Trophoblast cell (in vitro differentiated cells and primary cell): ENCODE data around the gene CRELD2.

Source experiments
- DNase-seq, 2 donors: peaks; one replicate each; pipeline ENCODE4 v3.0.0-alpha.2; 2016
- H2AFZ ChIP-seq: 2 replicates; pipeline ENCODE4 v1.6.1; 2013; ENCODE audit warnings: low read length, moderate library complexity, mild to moderate bottlenecking; ENCODE audit not compliant: insufficient read depth, poor library complexity
- H2AK5ac ChIP-seq: 2 replicates; pipeline ENCODE4 v1.6.1; 2013; ENCODE audit warnings: mild to moderate bottlenecking, low read length
- H2BK120ac ChIP-seq: 2 replicates; pipeline ENCODE4 v1.6.1; 2013; ENCODE audit warnings: low read length, mild to moderate bottlenecking, moderate library complexity; ENCODE audit not compliant: insufficient read depth, poor library complexity
- H2BK12ac ChIP-seq: 2 replicates; pipeline ENCODE4 v1.6.1; 2013; ENCODE audit warnings: mild to moderate bottlenecking, low read length, moderate library complexity
- H2BK5ac ChIP-seq: 2 replicates; pipeline ENCODE4 v1.6.1; 2013; ENCODE audit warnings: low read length, low read depth, moderate library complexity, mild to moderate bottlenecking; ENCODE audit not compliant: poor library complexity
- H3K14ac ChIP-seq: 2 replicates; pipeline ENCODE4 v1.6.1; 2013; ENCODE audit warnings: mild to moderate bottlenecking, low read length
- H3K18ac ChIP-seq: 2 replicates; pipeline ENCODE4 v1.6.1; 2013; ENCODE audit warnings: mild to moderate bottlenecking, low read length
- H3K23ac ChIP-seq: 2 replicates; pipeline ENCODE4 v1.6.1; 2013; ENCODE audit warnings: low read length
- H3K27ac ChIP-seq: 2 replicates; pipeline ENCODE4 v1.5.1; 2013; ENCODE audit warnings: low read depth, mild to moderate bottlenecking, inconsistent platforms, low read length, moderate library complexity
- H3K27me3 ChIP-seq: 2 replicates; pipeline ENCODE4 v1.6.1; 2013; ENCODE audit warnings: inconsistent platforms, mild to moderate bottlenecking, low read length, moderate library complexity; ENCODE audit not compliant: insufficient read depth
- H3K36me3 ChIP-seq, 2 experiments: 1 replicate in 1 of 2; 2 replicates in 1 of 2; pipeline ENCODE4 v1.6.1; 2013; ENCODE audit warnings: low read length in 2 of 2, mild to moderate bottlenecking in 2 of 2, moderate library complexity in 1 of 2; ENCODE audit not compliant: insufficient read depth in 2 of 2, control insufficient read depth in 1 of 2
- H3K4ac ChIP-seq: 2 replicates; pipeline ENCODE4 v1.6.1; 2013; ENCODE audit warnings: low read depth, mild to moderate bottlenecking, low read length, moderate library complexity
- H3K4me1 ChIP-seq, 2 experiments: 1 replicate in 1 of 2; 2 replicates in 1 of 2; pipeline ENCODE4 v1.6.1; 2013; ENCODE audit warnings: low read length in 2 of 2, mild to moderate bottlenecking in 2 of 2, moderate library complexity in 1 of 2; ENCODE audit not compliant: insufficient read depth in 2 of 2, control insufficient read depth in 1 of 2
- H3K4me2 ChIP-seq: 2 replicates; pipeline ENCODE4 v1.6.1; 2013; ENCODE audit warnings: inconsistent platforms, mild to moderate bottlenecking, low read length, moderate library complexity
- H3K4me3 ChIP-seq: 2 replicates; pipeline ENCODE4 v1.5.1; 2013; ENCODE audit warnings: mild to moderate bottlenecking, low read depth, low read length, inconsistent platforms
- H3K79me1 ChIP-seq: one replicate; pipeline ENCODE4 v1.6.1; 2013; ENCODE audit warnings: low read length
- H3K79me2 ChIP-seq: 2 replicates; pipeline ENCODE4 v1.6.1; 2013; ENCODE audit warnings: low read length, mild to moderate bottlenecking; ENCODE audit not compliant: control insufficient read depth, insufficient read depth, poor library complexity
- H3K9ac ChIP-seq: 2 replicates; pipeline ENCODE4 v1.6.1; 2013; ENCODE audit warnings: mild to moderate bottlenecking, low read length
- H3K9me3 ChIP-seq: 2 replicates; pipeline ENCODE4 v1.6.1; 2013; ENCODE audit warnings: low read depth, mild to moderate bottlenecking, control low read depth, inconsistent platforms, low read length; ENCODE audit not compliant: insufficient read depth
- H4K12ac ChIP-seq: 2 replicates; pipeline ENCODE4 v1.6.1; 2013; ENCODE audit warnings: low read depth, mild to moderate bottlenecking, low read length, moderate library complexity
- H4K8ac ChIP-seq: 2 replicates; pipeline ENCODE4 v1.6.1; 2013; ENCODE audit warnings: low read depth, mild to moderate bottlenecking, low read length, moderate library complexity
- H4K91ac ChIP-seq: one replicate; pipeline ENCODE4 v1.6.1; 2013; ENCODE audit warnings: low read depth, mild to moderate bottlenecking, low read length, moderate library complexity
- WGBS: extraction: QIAGEN DNeasy Blood & Tissue Kit; methylation state at CpG from one replicate; pipeline ENCODE4 v1.1.7; 2013; ENCODE audit warnings: missing lambda C conversion rate; ENCODE audit not compliant: insufficient read length, insufficient coverage; ENCODE audit errors: extremely low coverage; 5-methylcytosine and 5-hydroxymethylcytosine counted together

CRELD2 gene

DNA sequence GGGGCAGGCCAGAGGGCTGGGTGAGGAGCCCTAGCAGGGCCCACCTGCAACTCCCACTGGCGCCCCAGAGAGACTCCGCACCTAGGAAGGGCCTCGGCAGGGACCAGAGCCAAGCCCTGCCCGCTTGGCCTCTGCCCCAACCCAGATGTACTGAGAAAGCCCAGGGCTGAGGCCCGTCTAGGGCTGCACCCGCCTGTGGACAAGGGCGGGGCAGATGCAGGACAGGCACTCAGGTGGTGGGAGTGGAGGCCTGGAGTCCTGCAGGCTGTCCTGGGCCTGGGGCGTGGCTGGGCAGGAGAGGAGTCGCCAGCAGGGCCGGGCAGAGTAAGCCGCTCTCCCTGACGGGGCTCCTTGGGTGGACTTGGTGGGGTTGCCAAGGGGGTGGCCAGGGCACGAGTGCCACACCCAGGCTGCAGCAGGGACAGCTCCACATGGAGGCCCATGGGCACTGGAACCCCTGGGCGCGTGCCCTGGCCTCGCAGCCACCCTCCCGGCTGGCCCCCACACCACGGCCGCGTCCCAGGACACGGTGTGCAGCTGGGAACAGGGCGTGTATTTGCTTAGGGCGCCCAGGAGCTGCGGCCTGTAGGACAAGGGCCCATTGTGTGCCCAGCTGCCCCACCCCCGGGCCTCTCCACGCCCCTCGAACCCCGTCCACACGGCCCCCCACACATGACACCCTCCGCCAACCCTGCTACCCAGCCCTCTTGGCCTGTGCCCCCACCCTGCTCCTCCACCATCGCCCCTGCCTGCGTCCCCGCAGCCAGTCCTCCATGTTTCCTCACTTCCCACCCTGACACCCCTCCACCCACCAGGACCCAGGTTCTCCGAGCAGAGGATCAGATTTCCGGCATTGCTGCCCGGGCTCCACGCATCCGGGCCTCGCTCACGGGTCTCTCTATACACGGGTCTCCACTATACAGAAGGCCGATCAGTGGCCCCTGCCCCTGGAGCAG lies 30.8 kb downstream of the CRELD2 start:
- Histone ChIP-seq H2BK12ac (peak overlapping the region; percentile 92), H3K4ac (peak overlapping the region; percentile 22), H2AFZ (no peak overlapping the region), H3K27ac (no peak overlapping the region), H3K4me1 (peaks cover 53 to 63% of the 10 kb centered on the region in 2 experiments), H3K4me3 (no peak overlapping the region), H3K18ac (no peak overlapping the region), H3K9ac (no peak overlapping the region), H3K36me3 (no peaks in the 10 kb centered on the region), H4K8ac (peak overlapping the region; percentile 19), H3K79me2 (peaks cover 20% of the 10 kb centered on the region), H2AK5ac (peak overlapping the region; percentile 93), H3K23ac (no peak overlapping the region), H3K79me1 (peaks cover 73% of the 10 kb centered on the region), H2BK5ac (no peak overlapping the region), H3K14ac (peak overlapping the region; percentile 59), H3K27me3 (no peaks in the 10 kb centered on the region), H2BK120ac (peak overlapping the region; percentile 78), H3K4me2 (no peak overlapping the region), H3K9me3 (peaks cover 2% of the 10 kb centered on the region), H4K91ac (peak overlapping the region; percentile 75), H4K12ac (no peak overlapping the region)
- no CpG with 5 or more reads among the region's 42 CpGs for WGBS
- DNase-seq, result peak; percentile 78 to 81

DNA sequence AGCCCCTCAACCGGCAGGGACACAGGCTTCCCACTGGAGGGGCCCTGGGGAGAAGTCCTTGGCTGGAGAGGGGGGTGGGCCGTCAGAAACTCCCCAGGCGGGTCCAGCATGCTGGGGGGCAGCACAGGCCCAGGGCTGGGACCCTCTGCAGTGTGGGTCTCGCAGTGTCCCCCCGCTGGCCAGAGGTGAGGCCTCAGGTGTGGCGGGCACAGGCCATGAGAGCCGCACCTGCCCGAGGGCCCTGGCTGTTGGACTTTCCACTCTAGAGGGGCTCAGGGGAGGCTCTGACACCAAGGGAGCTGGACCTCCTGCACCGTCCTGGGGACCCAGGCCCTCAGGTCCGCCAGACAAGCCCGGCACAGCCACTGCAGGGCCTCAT lies 31.5 kb downstream of the CRELD2 start:
- Histone ChIP-seq H3K4me1 (peaks cover 56 to 66% of the 10 kb centered on the region in 2 experiments), H2AFZ (no peak overlapping the region), H3K18ac (peak overlapping the region; percentile 47), H3K36me3 (no peaks in the 10 kb centered on the region), H3K4me2 (no peak overlapping the region), H3K79me1 (peaks cover 71% of the 10 kb centered on the region), H3K14ac (peak overlapping the region; percentile 54), H4K91ac (peak overlapping the region; percentile 75), H3K27ac (no peak overlapping the region), H2BK12ac (peak overlapping the region; percentile 92), H3K9ac (no peak overlapping the region), H3K23ac (no peak overlapping the region), H4K8ac (no peak overlapping the region), H2BK120ac (peak overlapping the region; percentile 74), H3K27me3 (no peaks in the 10 kb centered on the region), H3K4ac (peak overlapping the region; percentile 15), H2BK5ac (peak overlapping the region; percentile 18), H3K79me2 (peaks cover 20% of the 10 kb centered on the region), H4K12ac (no peak overlapping the region), H3K9me3 (peaks cover 2% of the 10 kb centered on the region), H2AK5ac (peak overlapping the region; percentile 93), H3K4me3 (no peak overlapping the region)
- WGBS, result no CpG with 5 or more reads among the region's 11 CpGs
- DNase-seq, result no peak

DNA sequence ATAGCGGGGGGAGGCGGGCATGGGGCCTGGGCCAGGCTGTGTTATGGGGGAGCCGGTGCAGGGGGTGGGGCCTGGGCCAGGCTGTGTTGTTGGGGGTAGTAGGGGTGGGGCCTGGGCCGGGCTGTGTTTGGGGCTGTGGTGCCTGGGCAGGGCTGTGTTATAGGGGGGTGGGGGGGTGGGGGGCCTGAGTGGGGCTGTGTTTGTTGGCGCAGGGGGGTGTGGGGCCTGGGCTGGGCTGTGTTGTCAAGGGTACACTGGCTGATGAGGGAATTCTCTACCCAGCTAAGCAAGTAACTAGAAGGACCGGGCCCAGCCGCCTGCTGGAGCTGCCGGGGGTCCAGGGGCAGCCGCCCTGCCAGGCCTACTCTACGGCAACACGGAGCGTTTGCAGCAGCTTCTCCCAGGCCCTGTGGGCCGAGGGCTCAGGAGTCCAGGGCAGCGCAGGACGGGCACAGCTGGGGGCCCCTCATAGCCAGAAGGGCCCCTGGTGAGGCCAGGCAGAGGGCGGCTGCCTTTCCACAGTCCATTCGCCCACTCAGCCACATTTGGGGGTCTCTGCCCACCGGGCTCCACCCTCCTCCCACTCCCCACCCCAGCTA lies 32.1 kb downstream of the CRELD2 start:
- Histone ChIP-seq H4K91ac (peak overlapping the region; percentile 100), H3K27me3 (no peaks in the 10 kb centered on the region), H3K36me3 (no peaks in the 10 kb centered on the region), H3K79me2 (peaks cover 20% of the 10 kb centered on the region), H4K8ac (peak overlapping the region; percentile 86), H3K23ac (no peak overlapping the region), H2BK5ac (peak overlapping the region; percentile 75), H3K14ac (peak overlapping the region; percentile 82), H4K12ac (peak overlapping the region; percentile 33), H2AK5ac (peak overlapping the region; percentile 99), H2AFZ (peak overlapping the region; percentile 71), H3K9me3 (peaks cover 2% of the 10 kb centered on the region), H3K27ac (peak overlapping the region; percentile 63), H2BK12ac (peak overlapping the region; percentile 99), H2BK120ac (peak overlapping the region; percentile 99), H3K4me2 (no peak overlapping the region), H3K79me1 (peaks cover 71% of the 10 kb centered on the region), H3K9ac (no peak overlapping the region), H3K18ac (peak overlapping the region; percentile 85), H3K4ac (peak overlapping the region; percentile 97), H3K4me3 (no peak overlapping the region), H3K4me1 (peaks cover 56 to 66% of the 10 kb centered on the region in 2 experiments)
- DNase-seq, result no peak
- WGBS, result no CpG with 5 or more reads among the region's 18 CpGs

DNA sequence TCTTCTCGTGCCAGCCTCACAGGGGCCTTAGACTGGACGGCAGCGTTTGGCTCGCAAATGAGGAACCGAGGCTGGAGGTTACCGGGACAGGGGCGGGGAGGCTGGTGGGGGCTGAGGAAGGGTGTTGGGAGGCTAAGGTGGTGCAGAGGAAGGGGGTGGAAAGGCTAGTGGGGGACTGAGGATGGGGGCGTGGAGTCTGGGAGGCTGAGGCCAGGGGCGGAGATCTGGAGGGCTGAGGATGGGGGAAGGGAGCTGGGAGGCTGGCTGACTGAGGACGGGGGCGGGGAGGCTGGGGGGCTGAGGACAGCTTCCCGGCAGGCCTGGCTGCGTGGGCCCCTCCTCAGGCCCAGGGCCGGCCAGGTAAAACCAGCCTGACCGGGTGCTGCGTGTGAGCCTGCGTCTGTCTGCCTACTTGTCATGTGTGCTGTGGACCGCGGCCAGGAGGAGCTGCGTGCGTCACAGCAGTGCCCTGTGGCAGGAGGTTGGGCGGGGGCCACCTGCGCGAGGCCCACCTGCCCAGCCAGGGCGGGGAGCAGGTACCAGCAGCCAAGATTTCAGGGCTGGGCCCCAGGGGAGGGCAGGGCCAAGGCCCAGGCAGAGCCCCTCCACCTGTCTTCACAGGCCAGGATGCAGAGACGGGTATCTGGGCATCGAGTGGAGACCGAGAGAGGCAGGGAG lies 32.7 kb downstream of the CRELD2 start:
- Histone ChIP-seq H3K79me2 (peaks cover 20% of the 10 kb centered on the region), H4K8ac (peak overlapping the region; percentile 91), H4K12ac (peak overlapping the region; percentile 60), H2AFZ (peak overlapping the region; percentile 71), H2AK5ac (peak overlapping the region; percentile 99), H2BK5ac (peak overlapping the region; percentile 99), H3K14ac (peak overlapping the region; percentile 95), H3K23ac (no peak overlapping the region), H3K9ac (no peak overlapping the region), H2BK12ac (peak overlapping the region; percentile 99), H3K9me3 (peaks cover 2% of the 10 kb centered on the region), H3K27ac (peak overlapping the region; percentile 97), H4K91ac (peak overlapping the region; percentile 100), H3K79me1 (peaks cover 69% of the 10 kb centered on the region), H2BK120ac (peak overlapping the region; percentile 100), H3K18ac (peak overlapping the region; percentile 95), H3K36me3 (no peaks in the 10 kb centered on the region), H3K27me3 (no peaks in the 10 kb centered on the region), H3K4me2 (peak overlapping the region; percentile 8), H3K4me1 (peaks cover 52 to 61% of the 10 kb centered on the region in 2 experiments), H3K4ac (peak overlapping the region; percentile 97), H3K4me3 (no peak overlapping the region)
- no CpG with 5 or more reads among the region's 28 CpGs for WGBS
- DNase-seq, result peak; percentile 96 to 98
